HCT116 (cell line): ENCODE measurements around the gene SLC2A5. TPM values are rescaled to one million over a fixed set of nuclear protein-coding genes. Genes with fewer than 3 reads are reported as not detected.

Source experiments
- ATAC-seq: fragments of 200-7000 bp; cut with Tn5 transposase; 2 replicates; pipeline ENCODE4 v1.9.1; 2020; ENCODE audit warnings: mild to moderate bottlenecking, moderate library complexity
- BruUV-seq: library from RNA; stranded (reverse); fragments of 400-500 nt; replicated peaks from 2 replicates; lab custom pipeline; 2021; lab: Mats Ljungman, UMichigan
- CTCF ChIA-PET: fragments of 300-600 bp; sonication (Branson Sonifier 250); formaldehyde crosslinking; loops from one replicate; lab custom pipeline; 2021; ENCODE audit warnings: antibody characterized with exemption; lab: Charles Lee
- POLR2A ChIA-PET: fragments of 300-600, 350-600 bp; sonication (Branson Sonifier 250); formaldehyde crosslinking; loops from one replicate; lab custom pipeline; 2021; ENCODE audit warnings: antibody characterized with exemption; lab: Charles Lee
- RAD21 ChIA-PET, 2 experiments: fragments of 300-600 bp; sonication (Branson Sonifier 250); formaldehyde crosslinking; loops; one replicate each; lab custom pipeline; 2023; ENCODE audit warnings: low total read pairs in 2 of 2; ENCODE audit not compliant: uncharacterized antibody in 2 of 2, unreplicated experiment in 2 of 2, low non-redundant PET in 1 of 2; lab: Charles Lee
- DNase-seq: peaks from one replicate; pipeline ENCODE4 v3.0.0-alpha.2; 2010; ENCODE audit warnings: low read depth, low spot score
- H2AFZ ChIP-seq: fragments of 200-600 bp; shearing (Covaris generic), sonication (generic); 2 replicates; pipeline ENCODE4 v1.6.1; 2017; ENCODE audit warnings: low read depth, mixed run types, mixed read lengths, antibody characterized with exemption, low read length; ENCODE audit not compliant: poor library complexity, severe bottlenecking
- H3K27ac ChIP-seq: 2 replicates; pipeline ENCODE4 v1.5.1; 2012; ENCODE audit warnings: low read depth, low read length
- H3K27me3 ChIP-seq: fragments of 200-600 bp; sonication (generic); 2 replicates; pipeline ENCODE4 v1.6.1; 2016; ENCODE audit warnings: mixed run types, low read length, mixed read lengths; ENCODE audit not compliant: insufficient read depth
- H3K36me3 ChIP-seq, 2 experiments: fragments of 200-500 bp in 1 of 2; fragments of 200-600 bp in 1 of 2; sonication (Bioruptor generic) in 1 of 2; sonication (generic) in 1 of 2; 2 replicates each; pipeline versions ENCODE4 v1.5.1 to v1.6.1; 2014 to 2016; ENCODE audit warnings: low read length in 2 of 2, inconsistent platforms in 1 of 2, mixed read lengths in 1 of 2, mixed run types in 1 of 2; ENCODE audit not compliant: insufficient read depth in 2 of 2, control insufficient read depth in 1 of 2
- H3K4me1 ChIP-seq, 2 experiments: fragments of 200-600 bp in 1 of 2; sonication (generic) in 1 of 2; 2 replicates each; pipeline versions ENCODE4 v1.5.1 to v1.6.1; 2012 to 2017; ENCODE audit warnings: low read length in 2 of 2, inconsistent platforms in 1 of 2, mild to moderate bottlenecking in 1 of 2, mixed read lengths in 1 of 2, mixed run types in 1 of 2, moderate library complexity in 1 of 2; ENCODE audit not compliant: insufficient read depth in 2 of 2, control insufficient read depth in 1 of 2
- H3K4me2 ChIP-seq: fragments of 200-600 bp; sonication (generic); 2 replicates; pipeline ENCODE4 v1.6.1; 2017; ENCODE audit warnings: mixed run types, low read length, mixed read lengths
- H3K4me3 ChIP-seq, 2 experiments: fragments of 200-600 bp in 1 of 2; sonication (generic) in 1 of 2; replicated peaks in 1 of 2; 2 replicates each; pipeline ENCODE4 v1.5.1; 2011 to 2016; ENCODE audit warnings: low read length in 2 of 2, control low read depth in 1 of 2, low read depth in 1 of 2, mild to moderate bottlenecking in 1 of 2, mixed read lengths in 1 of 2, mixed run types in 1 of 2
- H3K79me2 ChIP-seq: fragments of 200-600 bp; sonication (generic); 2 replicates; pipeline ENCODE4 v1.6.1; 2017; ENCODE audit warnings: mild to moderate bottlenecking, mixed run types, low read length, moderate library complexity, mixed read lengths; ENCODE audit not compliant: insufficient read depth
- H3K9ac ChIP-seq: fragments of 200-600 bp; sonication (generic); 2 replicates; pipeline ENCODE4 v1.6.1; 2016; ENCODE audit warnings: low read length, mixed read lengths
- H3K9me2 ChIP-seq: fragments of 200-600 bp; sonication (generic), shearing (Covaris generic); 2 replicates; pipeline ENCODE4 v1.6.1; 2017; ENCODE audit warnings: mixed run types, mild to moderate bottlenecking, moderate library complexity; ENCODE audit not compliant: insufficient read depth
- H3K9me3 ChIP-seq, 2 experiments: fragments of 200-500 bp in 1 of 2; fragments of 200-600 bp in 1 of 2; sonication (Bioruptor generic) in 1 of 2; sonication (generic) in 1 of 2; 2 replicates each; pipeline ENCODE4 v1.6.1; 2014 to 2017; ENCODE audit warnings: low read length in 2 of 2, mixed read lengths in 2 of 2, inconsistent platforms in 1 of 2, low read depth in 1 of 2, mild to moderate bottlenecking in 1 of 2, mixed run types in 1 of 2, moderate library complexity in 1 of 2; ENCODE audit not compliant: control insufficient read depth in 1 of 2, insufficient read depth in 1 of 2
- H4K20me1 ChIP-seq: fragments of 200-600 bp; sonication (generic), shearing (Covaris generic); 2 replicates; pipeline ENCODE4 v1.6.1; 2017; ENCODE audit warnings: mixed run types, mild to moderate bottlenecking, moderate library complexity; ENCODE audit not compliant: insufficient read depth
- CBX3 ChIP-seq: IDR thresholded peaks from 2 replicates; pipeline ENCODE4 v1.6.1; 2012; ENCODE audit warnings: low read depth
- CTCF ChIP-seq, 3 experiments: fragments of 200-600 bp in 1 of 3; sonication (generic) in 1 of 3; IDR thresholded peaks in 2 of 3; conservative IDR thresholded peaks in 1 of 3; 2 replicates each; pipeline ENCODE4 v1.5.1; 2012 to 2017; ENCODE audit warnings: low read depth in 2 of 3, low read length in 2 of 3, antibody characterized with exemption in 1 of 3, borderline replicate concordance in 1 of 3, control low read depth in 1 of 3, mild to moderate bottlenecking in 1 of 3, mixed read lengths in 1 of 3, mixed run types in 1 of 3, moderate library complexity in 1 of 3; ENCODE audit not compliant: insufficient read depth in 1 of 3
- EGR1 ChIP-seq: IDR thresholded peaks from 2 replicates; pipeline ENCODE4 v1.6.1; 2012; ENCODE audit warnings: low read depth
- EZH2 ChIP-seq: fragments of 200-600 bp; sonication (generic); IDR thresholded peaks from 2 replicates; pipeline ENCODE4 v1.6.1; 2017; ENCODE audit warnings: antibody characterized with exemption, mixed run types
- EZH2phosphoT487 ChIP-seq: fragments of 200-600 bp; IDR thresholded peaks from 2 replicates; pipeline ENCODE4 v1.6.1; 2018; ENCODE audit warnings: antibody characterized with exemption, borderline replicate concordance
- FOSL1 ChIP-seq: IDR thresholded peaks from 2 replicates; pipeline ENCODE4 v1.6.1; 2012; ENCODE audit warnings: low read depth
- POLR2A ChIP-seq: IDR thresholded peaks from 2 replicates; pipeline ENCODE4 v1.7.0; 2011; ENCODE audit warnings: borderline replicate concordance; ENCODE audit not compliant: insufficient read depth, insufficient read length; ENCODE audit errors: extremely low read depth
- SIN3A ChIP-seq: IDR thresholded peaks from 2 replicates; pipeline ENCODE4 v1.6.1; 2012; ENCODE audit warnings: low read depth
- SP1 ChIP-seq: IDR thresholded peaks from 2 replicates; pipeline ENCODE4 v1.6.1; 2012; ENCODE audit warnings: low read depth
- ZFX ChIP-seq: fragments of 450-650 bp; IDR thresholded peaks from 2 replicates; pipeline ENCODE4 v1.6.1; 2017
- ZNF274 ChIP-seq: fragments of 200-500 bp; sonication (Bioruptor generic); IDR thresholded peaks from 2 replicates; pipeline ENCODE4 v1.6.1; 2014; ENCODE audit warnings: mild to moderate bottlenecking, low read depth, low read length, inconsistent platforms
- intact Hi-C: fragments of 100-400 bp; cut with micrococcal nuclease; formaldehyde crosslinking; loops from 2 replicates; pipeline ENCODE4 v1.10.0; 2022
- total RNA-seq: library from RNA; stranded (reverse); gene quantifications from one replicate; pipeline ENCODE4 v1.2.1, GENCODE V29; 2021; ENCODE audit not compliant: unreplicated experiment
- TF ChIP-seq, protein P1 (sequence below): IDR thresholded peaks from 2 replicates; pipeline ENCODE4 v1.6.1; 2012; ENCODE audit warnings: low read depth

The SLC2A5 gene
- total RNA-seq, 1 experiment from 2014 or later = not detected

DNA sequence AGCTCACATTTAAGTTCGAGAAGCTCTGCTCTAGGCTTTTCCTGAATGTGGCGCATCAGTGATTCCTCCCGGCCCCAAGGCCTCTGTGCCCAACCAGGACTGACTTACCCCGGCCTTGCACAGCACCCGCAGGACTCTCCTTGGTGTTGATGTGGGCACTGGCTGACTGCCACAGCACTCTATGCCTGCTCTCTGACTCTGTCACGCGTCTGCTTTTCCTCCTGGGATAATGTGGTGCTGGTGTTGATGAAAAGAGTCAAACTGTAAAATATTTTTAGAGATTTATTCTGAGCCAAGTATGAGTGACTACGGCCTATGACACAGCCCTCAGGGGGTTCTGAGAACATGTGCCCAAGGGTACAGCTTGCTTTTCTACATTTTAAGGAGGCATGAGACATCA is 15.5 kb upstream of the SLC2A5 start:
- RAD21 ChIA-PET = no interaction called here
- CTCF ChIA-PET = no interaction called here
- Histone ChIP-seq H3K9me3 (no peaks in the 10 kb centered on the region), H3K36me3 (no peaks in the 10 kb centered on the region), H3K79me2 (no peaks in the 10 kb centered on the region), H3K4me1 (peaks cover 18% of the 10 kb centered on the region in 2 experiments), H3K9me2 (no peaks in the 10 kb centered on the region), H2AFZ (no peak overlapping the region), H4K20me1 (no peaks in the 10 kb centered on the region), H3K4me2 (no peak overlapping the region), H3K4me3 (no peak overlapping the region), H3K9ac (no peak overlapping the region), H3K27ac (no peak overlapping the region), H3K27me3 (no peaks in the 10 kb centered on the region)
- ATAC-seq (no peak), DNase-seq (no peak)
- intact Hi-C loops = no loop called here
- TF ChIP-seq FOSL1 (no peak), ZFX (no peak), POLR2A (no peak), EGR1 (no peak), CTCF (IDR thresholded peaks at IDR 0.05 in 2 of 3, conservative IDR thresholded peaks at IDR 0.05 in 1 of 3; ENCODE audit: borderline replicate concordance in 1 of 3, insufficient read depth in 1 of 3, low read depth in 2 of 3, low read length in 2 of 3) (no peak), SP1 (no peak), EZH2 (no peak)
- POLR2A ChIA-PET = no interaction called here
- no TSS peak for BruUV-seq

DNA sequence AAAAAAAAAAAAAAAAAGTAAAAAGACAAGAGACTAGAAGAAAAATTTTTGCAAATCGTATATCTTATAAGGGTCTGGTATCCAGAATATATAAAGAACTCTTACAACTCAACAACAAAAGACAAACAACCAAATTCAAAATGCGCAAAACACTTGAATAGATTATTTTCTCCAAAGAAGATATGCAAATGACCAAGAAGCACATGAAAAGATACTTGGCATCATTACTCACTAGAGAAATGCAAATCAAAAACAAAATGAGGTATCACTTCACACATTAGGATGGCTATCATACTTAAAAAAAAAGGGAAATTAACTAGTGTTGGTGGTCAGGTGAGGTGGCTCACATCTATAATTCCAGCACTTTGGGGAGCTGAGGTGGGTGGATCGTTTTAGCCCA is 12.0 kb upstream of the SLC2A5 start:
- Histone ChIP-seq H3K9ac (no peak overlapping the region), H4K20me1 (no peaks in the 10 kb centered on the region), H3K27ac (no peak overlapping the region), H3K9me2 (no peaks in the 10 kb centered on the region), H2AFZ (peak overlapping the region; percentile 75), H3K4me2 (peak overlapping the region; percentile 44; the same call in 1 of the 2 replicates), H3K27me3 (no peaks in the 10 kb centered on the region), H3K4me3 (no peak overlapping the region), H3K36me3 (no peaks in the 10 kb centered on the region), H3K79me2 (no peaks in the 10 kb centered on the region), H3K9me3 (no peaks in the 10 kb centered on the region), H3K4me1 (peaks cover 22 to 35% of the 10 kb centered on the region in 2 experiments)
- intact Hi-C loops = no loop called here
- DNase-seq (no peak), ATAC-seq (no peak)
- CTCF ChIA-PET = interaction anchor here (0.7 kb wide), 1 partner anchor 14 kb away, joined by 4 read pairs; no protein-coding TSS in a partner anchor
- POLR2A ChIA-PET = no interaction called here
- no TSS peak for BruUV-seq
- RAD21 ChIA-PET = interaction anchor here in 1 of 2 experiments (0.7 kb wide), 1 partner anchor 48 kb away, joined by 3 read pairs; no protein-coding TSS in a partner anchor
- TF ChIP-seq ZNF274 = no peak
- TF ChIP-seq EGR1 = no peak
- TF ChIP-seq, protein P1, sequence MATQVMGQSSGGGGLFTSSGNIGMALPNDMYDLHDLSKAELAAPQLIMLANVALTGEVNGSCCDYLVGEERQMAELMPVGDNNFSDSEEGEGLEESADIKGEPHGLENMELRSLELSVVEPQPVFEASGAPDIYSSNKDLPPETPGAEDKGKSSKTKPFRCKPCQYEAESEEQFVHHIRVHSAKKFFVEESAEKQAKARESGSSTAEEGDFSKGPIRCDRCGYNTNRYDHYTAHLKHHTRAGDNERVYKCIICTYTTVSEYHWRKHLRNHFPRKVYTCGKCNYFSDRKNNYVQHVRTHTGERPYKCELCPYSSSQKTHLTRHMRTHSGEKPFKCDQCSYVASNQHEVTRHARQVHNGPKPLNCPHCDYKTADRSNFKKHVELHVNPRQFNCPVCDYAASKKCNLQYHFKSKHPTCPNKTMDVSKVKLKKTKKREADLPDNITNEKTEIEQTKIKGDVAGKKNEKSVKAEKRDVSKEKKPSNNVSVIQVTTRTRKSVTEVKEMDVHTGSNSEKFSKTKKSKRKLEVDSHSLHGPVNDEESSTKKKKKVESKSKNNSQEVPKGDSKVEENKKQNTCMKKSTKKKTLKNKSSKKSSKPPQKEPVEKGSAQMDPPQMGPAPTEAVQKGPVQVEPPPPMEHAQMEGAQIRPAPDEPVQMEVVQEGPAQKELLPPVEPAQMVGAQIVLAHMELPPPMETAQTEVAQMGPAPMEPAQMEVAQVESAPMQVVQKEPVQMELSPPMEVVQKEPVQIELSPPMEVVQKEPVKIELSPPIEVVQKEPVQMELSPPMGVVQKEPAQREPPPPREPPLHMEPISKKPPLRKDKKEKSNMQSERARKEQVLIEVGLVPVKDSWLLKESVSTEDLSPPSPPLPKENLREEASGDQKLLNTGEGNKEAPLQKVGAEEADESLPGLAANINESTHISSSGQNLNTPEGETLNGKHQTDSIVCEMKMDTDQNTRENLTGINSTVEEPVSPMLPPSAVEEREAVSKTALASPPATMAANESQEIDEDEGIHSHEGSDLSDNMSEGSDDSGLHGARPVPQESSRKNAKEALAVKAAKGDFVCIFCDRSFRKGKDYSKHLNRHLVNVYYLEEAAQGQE = no peak
- no peak for TF ChIP-seq SIN3A
- no peak for TF ChIP-seq FOSL1
- no peak for TF ChIP-seq EZH2phosphoT487
- no peak for TF ChIP-seq SP1
- TF ChIP-seq CBX3 = no peak
- TF ChIP-seq, all 23 proteins: peak for 0
